IPS-11a (cell line): ENCODE results near the gene SLC1A6.
"Not testable (repeated sequence)": the region's sequence is repeated elsewhere in the genome, so short reads cannot be mapped to it uniquely, and the experiment has no call there.

ENCODE experiments used
- H3K4me3 ChIP-seq: one replicate; pipeline ENCODE4 v1.5.1; 2013; ENCODE audit warnings: low read depth, low read length, control low read depth

Gene SLC1A6

DNA sequence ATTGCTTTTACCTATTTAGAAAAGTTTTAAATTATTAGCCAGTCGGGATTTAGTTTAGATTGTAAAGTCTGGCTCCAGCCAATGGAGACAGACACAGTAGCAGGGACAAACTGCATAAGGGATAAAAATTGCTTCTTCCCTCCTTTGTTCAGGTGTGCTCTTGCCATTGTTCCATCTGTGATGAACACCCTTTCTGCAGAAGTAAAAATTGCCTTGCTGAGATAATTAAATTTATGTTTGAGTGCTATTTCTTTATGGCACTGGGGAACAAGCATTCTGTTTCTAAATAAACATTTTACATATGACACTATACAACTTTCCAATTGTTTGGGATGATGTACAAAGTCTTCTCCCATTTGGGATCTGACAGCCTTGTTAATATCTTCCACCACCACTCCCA, 20.4 kb downstream of the SLC1A6 start:
- no peak overlapping the region for H3K4me3 ChIP-seq

- H3K4me3 ChIP-seq = no peak overlapping the region
These were observed 22.2 kb downstream of the SLC1A6 start for GRCh38 chr19:14957464-14957863.

DNA sequence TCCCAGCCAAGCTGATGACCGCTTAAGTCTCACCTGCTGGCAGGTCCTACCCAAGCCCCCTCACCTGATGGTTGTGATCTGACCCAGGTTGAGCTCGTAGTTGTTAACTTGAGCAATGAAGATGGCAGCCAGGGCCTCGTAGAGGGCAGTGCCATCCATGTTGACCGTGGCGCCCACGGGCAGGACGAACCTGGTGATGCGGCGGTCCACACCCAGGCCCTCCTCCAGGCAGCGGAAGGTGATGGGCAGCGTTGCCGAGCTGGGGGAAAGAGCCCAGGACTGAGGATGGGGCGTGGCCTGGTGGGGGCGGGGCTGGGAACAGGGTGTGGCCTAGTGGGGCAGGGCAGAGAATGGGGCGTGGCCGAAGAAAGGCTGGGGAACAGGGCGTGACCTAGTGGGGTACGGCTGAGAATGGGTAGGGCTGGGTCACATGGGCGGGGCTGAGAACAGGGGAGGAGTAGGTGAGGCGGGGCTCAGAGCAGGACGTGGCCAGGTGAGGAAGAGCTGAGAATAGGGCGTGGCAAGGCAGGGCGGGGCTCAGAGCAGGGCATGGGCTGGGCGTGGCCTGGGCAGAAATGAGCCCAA, 25.5 kb downstream of the SLC1A6 start:
- no peak overlapping the region for H3K4me3 ChIP-seq

GRCh38 chr19:14952767-14953166, 26.9 kb downstream of the SLC1A6 start:
- H3K4me3 ChIP-seq = no peak overlapping the region

GRCh38 chr19:14950421-14950820, 29.2 kb downstream of the SLC1A6 start:
- no peak overlapping the region for H3K4me3 ChIP-seq

DNA sequence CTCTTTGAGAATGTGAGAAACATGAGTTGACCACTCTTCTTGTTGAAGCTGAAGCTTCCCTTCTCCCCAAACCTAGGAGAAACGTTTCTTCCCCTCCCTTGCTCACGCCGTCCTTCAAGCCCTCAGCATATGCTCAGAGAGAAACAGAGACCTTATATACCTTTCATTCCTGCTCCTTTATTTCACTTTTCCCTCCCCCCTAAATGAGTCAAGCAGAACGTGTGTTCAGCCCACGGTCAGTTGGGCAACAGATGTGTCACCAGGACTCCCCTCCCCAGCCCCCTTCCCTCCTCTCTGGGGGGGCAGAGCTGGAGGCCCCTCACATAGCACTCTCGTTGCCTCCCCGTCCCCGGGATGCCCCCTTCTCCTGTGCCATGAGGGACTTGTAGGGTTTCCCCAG, 29.8 kb downstream of the SLC1A6 start:
- H3K4me3 ChIP-seq = no peak overlapping the region

DNA sequence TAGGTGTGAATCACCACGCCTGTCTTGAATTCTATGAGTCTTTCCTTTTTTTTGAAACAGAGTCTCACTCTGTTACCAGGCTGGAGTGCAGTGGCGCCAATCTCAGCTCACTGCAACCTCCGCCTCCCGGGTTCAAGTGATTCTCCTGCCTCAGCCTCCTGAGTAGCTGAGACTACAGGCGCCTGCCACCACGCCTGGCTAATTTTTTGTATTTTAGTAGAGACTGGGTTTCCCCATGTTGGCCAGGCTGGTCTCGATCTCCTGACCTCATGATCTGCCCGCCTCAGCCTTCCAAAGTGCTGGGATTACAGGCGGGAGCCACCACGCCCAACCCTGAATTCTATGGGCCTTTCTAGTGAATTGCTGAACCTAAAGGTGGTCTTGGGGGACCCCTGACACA, 30.3 kb downstream of the SLC1A6 start:
- not testable (repeated sequence) for H3K4me3 ChIP-seq

- no peak overlapping the region for H3K4me3 ChIP-seq
These were observed 35.2 kb downstream of the SLC1A6 start for GRCh38 chr19:14944456-14944855.

DNA sequence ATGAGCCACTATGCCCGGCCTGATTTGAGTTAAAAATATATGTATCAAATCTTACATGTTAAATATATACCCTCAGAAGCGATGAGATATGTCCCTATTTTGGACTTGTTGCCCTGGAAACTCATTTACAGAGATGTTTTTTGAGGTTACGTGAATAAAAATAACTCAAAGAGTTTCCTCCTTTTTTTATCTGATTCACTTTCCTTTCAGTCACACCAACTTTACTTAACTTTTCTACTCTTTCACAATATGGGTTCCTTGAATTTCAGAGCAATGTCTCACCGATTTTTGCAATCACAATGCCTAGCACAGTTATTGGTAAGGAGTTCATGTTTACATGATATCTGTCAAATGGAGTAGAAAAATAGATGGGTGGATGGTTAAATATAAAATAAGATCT, 36.1 kb downstream of the SLC1A6 start:
- H3K4me3 ChIP-seq = no peak overlapping the region

DNA sequence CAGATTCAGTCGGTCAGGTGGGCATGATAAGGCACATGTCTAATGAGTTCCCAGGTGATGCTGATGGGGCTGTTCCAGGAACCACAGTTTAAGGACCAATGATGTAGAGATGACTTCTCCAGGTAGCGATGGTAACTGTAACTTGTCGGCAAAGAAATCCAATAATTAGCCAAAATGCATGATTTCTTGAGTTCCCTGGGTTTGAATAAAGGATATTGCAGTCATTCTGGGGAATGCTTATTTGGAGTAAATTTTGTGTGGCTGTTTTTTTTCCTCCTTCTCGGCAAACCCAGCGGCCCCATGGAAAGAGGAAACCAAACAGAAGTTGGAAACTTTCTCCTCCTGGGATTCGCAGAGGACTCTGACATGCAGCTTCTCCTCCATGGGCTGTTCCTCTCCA, 38.5 kb downstream of the SLC1A6 start, which contains the start of gene OR7C2:
Gene OR7C2, plus strand, starts transcription at position 301 of the 400 bp plus-strand sequence. Its CDS starts 0 bp downstream, at position 301.
- H3K4me3 ChIP-seq = no peak within 1 kb of the TSS

DNA sequence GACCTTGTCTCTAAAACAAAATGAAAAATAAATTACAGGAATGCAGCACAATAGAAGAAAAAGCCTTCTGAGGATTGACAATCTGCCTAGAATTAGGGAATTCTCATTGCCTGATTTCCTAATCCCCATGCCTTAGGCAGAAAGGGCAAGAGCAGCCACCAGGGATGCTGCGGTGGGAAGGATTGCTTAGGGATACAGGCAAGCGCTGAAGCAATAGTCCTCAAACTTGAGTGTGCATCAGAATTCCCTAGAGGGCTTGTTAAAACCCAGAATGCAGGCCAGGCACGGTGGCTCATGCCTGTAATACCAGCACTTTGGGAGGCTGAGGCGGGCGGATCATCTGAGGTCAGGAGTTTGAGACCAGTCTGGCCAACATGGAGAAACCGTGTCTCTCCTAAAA, 39.4 kb downstream of the SLC1A6 start:
- H3K4me3 ChIP-seq = no peak overlapping the region

GRCh38 chr19:14933506-14933905, 46.2 kb downstream of the SLC1A6 start:
- H3K4me3 ChIP-seq = no peak overlapping the region

GRCh38 chr19:14916848-14917247, 62.8 kb downstream of the SLC1A6 start:
- H3K4me3 ChIP-seq = no peak overlapping the region

GRCh38 chr19:14915116-14915515, 64.5 kb downstream of the SLC1A6 start:
- no peak overlapping the region for H3K4me3 ChIP-seq

DNA sequence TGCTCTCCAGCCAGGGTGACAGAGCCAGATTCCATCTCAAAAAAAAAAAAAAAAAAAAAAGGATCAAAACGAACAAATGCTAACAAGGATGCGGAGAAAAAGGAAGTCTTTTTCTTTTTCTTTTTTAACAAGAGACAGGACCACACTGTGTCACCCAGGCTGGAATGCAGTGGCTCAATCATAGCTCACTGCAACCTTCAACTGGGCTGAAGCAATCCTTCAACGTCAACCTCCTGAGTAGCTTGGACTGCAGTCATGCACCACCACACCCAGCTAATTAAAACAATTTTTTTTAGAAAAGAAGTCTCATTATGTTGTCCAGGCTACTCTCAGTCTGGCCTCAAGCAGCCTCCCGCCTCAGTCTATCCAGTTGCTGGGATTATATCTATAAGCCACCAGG, 73.0 kb downstream of the SLC1A6 start:
- H3K4me3 ChIP-seq = no peak overlapping the region

GRCh38 chr19:14901675-14902260, 77.9 kb downstream of the SLC1A6 start:
- H3K4me3 ChIP-seq = no peak overlapping the region
